HEK293 (cell line): ENCODE measurements around the gene ADD1.

Source experiments
- GFI1B ChIP-seq: fragments of 450-650 bp; formaldehyde crosslinking; IDR thresholded peaks from 2 replicates; pipeline ENCODE4 v1.5.1; 2016; ENCODE audit warnings: missing biosample characterization, missing genetic modification characterization
- KLF7 ChIP-seq: fragments of 450-650 bp; formaldehyde crosslinking; IDR thresholded peaks from 2 replicates; pipeline ENCODE4 v1.5.1; 2016; ENCODE audit warnings: missing biosample characterization, missing genetic modification characterization, borderline replicate concordance
- KLF8 ChIP-seq: fragments of 450-650 bp; formaldehyde crosslinking; IDR thresholded peaks from 2 replicates; pipeline ENCODE4 v1.5.1; 2016; ENCODE audit warnings: missing biosample characterization, missing genetic modification characterization
- OSR2 ChIP-seq: fragments of 450-650 bp; formaldehyde crosslinking; IDR thresholded peaks from 2 replicates; pipeline ENCODE4 v1.5.1; 2016; ENCODE audit warnings: missing biosample characterization, missing genetic modification characterization
- PATZ1 ChIP-seq: fragments of 450-650 bp; formaldehyde crosslinking; IDR thresholded peaks from 2 replicates; pipeline ENCODE4 v1.5.1; 2016; ENCODE audit warnings: missing biosample characterization, missing genetic modification characterization
- REST ChIP-seq: fragments of 450-650 bp; formaldehyde crosslinking; IDR thresholded peaks from 2 replicates; pipeline ENCODE4 v1.5.1; 2016; ENCODE audit warnings: missing biosample characterization, missing genetic modification characterization
- SP3 ChIP-seq: fragments of 450-650 bp; formaldehyde crosslinking; IDR thresholded peaks from 2 replicates; pipeline ENCODE4 v1.5.1; 2016; ENCODE audit warnings: missing biosample characterization, missing genetic modification characterization
- YY1 ChIP-seq: fragments of 450-650 bp; formaldehyde crosslinking; IDR thresholded peaks from 2 replicates; pipeline ENCODE4 v1.5.1; 2018; ENCODE audit warnings: missing biosample characterization, missing genetic modification characterization
- ZBTB11 ChIP-seq: fragments of 450-650 bp; formaldehyde crosslinking; conservative IDR thresholded peaks from 2 replicates; pipeline ENCODE4 v1.5.1; 2016; ENCODE audit warnings: low read depth, missing biosample characterization, missing genetic modification characterization
- ZBTB26 ChIP-seq: fragments of 450-650 bp; formaldehyde crosslinking; optimal IDR thresholded peaks from 2 replicates; pipeline ENCODE3; 2016; ENCODE audit warnings: missing biosample characterization, mild to moderate bottlenecking, missing genetic modification characterization
- ZBTB48 ChIP-seq: fragments of 450-650 bp; formaldehyde crosslinking; IDR thresholded peaks from 2 replicates; pipeline ENCODE4 v1.5.1; 2016; ENCODE audit warnings: missing biosample characterization, missing genetic modification characterization
- ZFHX2 ChIP-seq: fragments of 450-650 bp; formaldehyde crosslinking; conservative IDR thresholded peaks from 2 replicates; pipeline ENCODE4 v1.5.1; 2016; ENCODE audit warnings: missing biosample characterization, missing genetic modification characterization
- ZNF146 ChIP-seq: fragments of 450-650 bp; formaldehyde crosslinking; IDR thresholded peaks from 2 replicates; pipeline ENCODE4 v1.5.1; 2016; ENCODE audit warnings: missing biosample characterization, missing genetic modification characterization
- ZNF23 ChIP-seq: fragments of 450-650 bp; formaldehyde crosslinking; IDR thresholded peaks from 2 replicates; pipeline ENCODE4 v1.5.1; 2016; ENCODE audit warnings: missing biosample characterization, missing genetic modification characterization, borderline replicate concordance
- ZNF324 ChIP-seq: fragments of 450-650 bp; formaldehyde crosslinking; IDR thresholded peaks from 2 replicates; pipeline ENCODE4 v1.5.1; 2016; ENCODE audit warnings: missing biosample characterization, missing genetic modification characterization
- ZNF423 ChIP-seq: fragments of 450-650 bp; formaldehyde crosslinking; IDR thresholded peaks from 2 replicates; pipeline ENCODE4 v1.5.1; 2016; ENCODE audit warnings: missing biosample characterization, missing genetic modification characterization
- ZNF561 ChIP-seq: fragments of 450-650 bp; IDR thresholded peaks from 2 replicates; pipeline ENCODE4 v1.5.1; 2018; ENCODE audit warnings: missing biosample characterization, missing genetic modification characterization, borderline replicate concordance
- ZNF610 ChIP-seq: fragments of 450-650 bp; formaldehyde crosslinking; IDR thresholded peaks from 2 replicates; pipeline ENCODE4 v1.5.1; 2016; ENCODE audit warnings: missing biosample characterization, missing genetic modification characterization, borderline replicate concordance
- ZNF629 ChIP-seq: fragments of 450-650 bp; formaldehyde crosslinking; IDR thresholded peaks from 2 replicates; pipeline ENCODE4 v1.5.1; 2017; ENCODE audit warnings: missing biosample characterization, missing genetic modification characterization
- ZNF843 ChIP-seq: fragments of 450-650 bp; formaldehyde crosslinking; IDR thresholded peaks from 2 replicates; pipeline ENCODE4 v1.5.1; 2016; ENCODE audit warnings: missing biosample characterization, missing genetic modification characterization
- ZSCAN16 ChIP-seq: fragments of 450-650 bp; formaldehyde crosslinking; IDR thresholded peaks from 2 replicates; pipeline ENCODE4 v1.5.1; 2016; ENCODE audit warnings: missing biosample characterization, missing genetic modification characterization
- TF ChIP-seq, protein P1 (sequence below): fragments of 450-650 bp; formaldehyde crosslinking; IDR thresholded peaks from 2 replicates; pipeline ENCODE4 v1.5.1; 2016; ENCODE audit warnings: missing biosample characterization, missing genetic modification characterization, borderline replicate concordance
- TF ChIP-seq, protein P2 (sequence below): fragments of 450-650 bp; formaldehyde crosslinking; IDR thresholded peaks from 2 replicates; pipeline ENCODE4 v1.5.1; 2016; ENCODE audit warnings: missing biosample characterization, missing genetic modification characterization

The ADD1 gene

GRCh38 chr4:2963175-2963965, 119.7 kb downstream of the ADD1 start, which contains the start of the genes GRK4 and NOP14 (continued):
- TF ChIP-seq ZBTB11 (tag by site-specific recombination) (peak; percentile 68), REST (tag by site-specific recombination) (no peak), PATZ1 (tag by site-specific recombination) (peak; percentile 4; the same call in 1 of the 2 replicates), KLF7 (tag by site-specific recombination) (no peak), ZNF629 (tag by site-specific recombination) (peak; percentile 34; the same call in 1 of the 2 replicates), YY1 (tag by site-specific recombination) (peak; percentile 74), ZNF561 (peak; percentile 85), ZSCAN16 (tag by site-specific recombination) (peak; percentile 67; the same call in 1 of the 2 replicates), ZNF324 (tag by site-specific recombination) (no peak), GFI1B (tag by site-specific recombination) (no peak), ZNF843 (peak; percentile 60; the same call in 1 of the 2 replicates), SP3 (tag by site-specific recombination) (peak; percentile 73), KLF8 (peak; percentile 79), ZBTB48 (tag by site-specific recombination) (peak; percentile 51; the same call in 1 of the 2 replicates), ZBTB26 (tag by site-specific recombination) (peak; percentile 99), ZNF423 (tag by site-specific recombination) (peak; percentile 87), ZFHX2 (peak; percentile 81; the same call in 1 of the 2 replicates), ZNF23 (tag by site-specific recombination) (no peak), OSR2 (peak; percentile 18; the same call in 1 of the 2 replicates), ZNF610 (tag by site-specific recombination) (no peak), ZNF146 (tag by site-specific recombination) (peak; percentile 23; the same call in 1 of the 2 replicates)
- TF ChIP-seq, protein P1, sequence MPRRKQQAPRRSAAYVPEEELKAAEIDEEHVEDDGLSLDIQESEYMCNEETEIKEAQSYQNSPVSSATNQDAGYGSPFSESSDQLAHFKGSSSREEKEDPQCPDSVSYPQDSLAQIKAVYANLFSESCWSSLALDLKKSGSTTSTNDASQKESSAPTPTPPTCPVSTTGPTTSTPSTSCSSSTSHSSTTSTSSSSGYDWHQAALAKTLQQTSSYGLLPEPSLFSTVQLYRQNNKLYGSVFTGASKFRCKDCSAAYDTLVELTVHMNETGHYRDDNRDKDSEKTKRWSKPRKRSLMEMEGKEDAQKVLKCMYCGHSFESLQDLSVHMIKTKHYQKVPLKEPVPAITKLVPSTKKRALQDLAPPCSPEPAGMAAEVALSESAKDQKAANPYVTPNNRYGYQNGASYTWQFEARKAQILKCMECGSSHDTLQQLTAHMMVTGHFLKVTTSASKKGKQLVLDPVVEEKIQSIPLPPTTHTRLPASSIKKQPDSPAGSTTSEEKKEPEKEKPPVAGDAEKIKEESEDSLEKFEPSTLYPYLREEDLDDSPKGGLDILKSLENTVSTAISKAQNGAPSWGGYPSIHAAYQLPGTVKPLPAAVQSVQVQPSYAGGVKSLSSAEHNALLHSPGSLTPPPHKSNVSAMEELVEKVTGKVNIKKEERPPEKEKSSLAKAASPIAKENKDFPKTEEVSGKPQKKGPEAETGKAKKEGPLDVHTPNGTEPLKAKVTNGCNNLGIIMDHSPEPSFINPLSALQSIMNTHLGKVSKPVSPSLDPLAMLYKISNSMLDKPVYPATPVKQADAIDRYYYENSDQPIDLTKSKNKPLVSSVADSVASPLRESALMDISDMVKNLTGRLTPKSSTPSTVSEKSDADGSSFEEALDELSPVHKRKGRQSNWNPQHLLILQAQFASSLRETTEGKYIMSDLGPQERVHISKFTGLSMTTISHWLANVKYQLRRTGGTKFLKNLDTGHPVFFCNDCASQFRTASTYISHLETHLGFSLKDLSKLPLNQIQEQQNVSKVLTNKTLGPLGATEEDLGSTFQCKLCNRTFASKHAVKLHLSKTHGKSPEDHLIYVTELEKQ (tag by site-specific recombination), result no peak
- TF ChIP-seq, protein P2, sequence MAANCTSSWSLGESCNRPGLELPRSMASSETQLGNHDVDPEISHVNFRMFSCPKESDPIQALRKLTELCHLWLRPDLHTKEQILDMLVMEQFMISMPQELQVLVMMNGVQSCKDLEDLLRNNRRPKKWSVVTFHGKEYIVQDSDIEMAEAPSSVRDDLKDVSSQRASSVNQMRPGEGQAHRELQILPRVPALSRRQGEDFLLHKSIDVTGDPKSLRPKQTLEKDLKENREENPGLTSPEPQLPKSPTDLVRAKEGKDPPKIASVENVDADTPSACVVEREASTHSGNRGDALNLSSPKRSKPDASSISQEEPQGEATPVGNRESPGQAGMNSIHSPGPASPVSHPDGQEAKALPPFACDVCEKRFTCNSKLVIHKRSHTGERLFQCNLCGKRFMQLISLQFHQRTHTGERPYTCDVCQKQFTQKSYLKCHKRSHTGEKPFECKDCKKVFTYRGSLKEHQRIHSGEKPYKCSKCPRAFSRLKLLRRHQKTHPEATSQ (tag by site-specific recombination), result 0 out of 2 replicates have a peak, but pooled peaks have one; percentile 31
